Measurements from ENCODE around the gene GLT6D1. TPM values are rescaled to one million over a fixed set of nuclear protein-coding genes. Genes with fewer than 3 reads are reported as not detected.

The GLT6D1 gene
- total RNA-seq, 2 experiments from 2014 or later: not detected

- Mint-ChIP-seq H3K4me1 (ENCODE audit: low read depth) (no peaks in the 10 kb centered on the region), H3K27me3 (peaks cover 12% of the 10 kb centered on the region), H3K9me3 (peaks cover 2% of the 10 kb centered on the region), H3K27ac (no peak overlapping the region), H3K4me3 (no peak overlapping the region), H3K36me3 (no peaks in the 10 kb centered on the region)
- intact Hi-C loops (cut with micrococcal nuclease): no loop called here
- ChIA-PET CTCF (no interaction called here), POLR2A (no interaction called here)
- no peak for DNase-seq
Observed at GRCh38 chr9:135591506-135592330, 47.6 kb downstream of the GLT6D1 start.

- DNase-seq: no peak
- Mint-ChIP-seq H3K36me3 (no peaks in the 10 kb centered on the region), H3K27me3 (peaks cover 8% of the 10 kb centered on the region), H3K27ac (no peak overlapping the region), H3K9me3 (peaks cover 2% of the 10 kb centered on the region), H3K4me1 (ENCODE audit: low read depth) (no peaks in the 10 kb centered on the region), H3K4me3 (no peak overlapping the region)
- ChIA-PET CTCF (interaction anchor here (1.0 kb wide), 1 partner anchor 13 kb away, joined by 3 read pairs; no protein-coding TSS in a partner anchor), POLR2A (no interaction called here)
- intact Hi-C loops (cut with micrococcal nuclease): no loop called here
Observed at GRCh38 chr9:135590486-135591079, 48.8 kb downstream of the GLT6D1 start.

- peaks cover 8% of the 10 kb centered on the region for H3K27me3 Mint-ChIP-seq
- DNase-seq: no peak
- peaks cover under 1% of the 10 kb centered on the region for H3K9me3 Mint-ChIP-seq
- no peak overlapping the region for H3K4me3 Mint-ChIP-seq
- no peak overlapping the region for H3K27ac Mint-ChIP-seq
- no peaks in the 10 kb centered on the region for H3K36me3 Mint-ChIP-seq
- ChIA-PET POLR2A (no interaction called here), CTCF (interaction anchor here (1.0 kb wide), 1 partner anchor 14 kb away, joined by 3 read pairs; no protein-coding TSS in a partner anchor)
- intact Hi-C loops (cut with micrococcal nuclease): no loop called here
- no peaks in the 10 kb centered on the region for H3K4me1 Mint-ChIP-seq (ENCODE audit: low read depth)
Observed at GRCh38 chr9:135589596-135590485, 49.5 kb downstream of the GLT6D1 start.

- POLR2A ChIA-PET: no interaction called here
- no peak overlapping the region for H3K27ac Mint-ChIP-seq
- H3K4me3 Mint-ChIP-seq: no peak overlapping the region
- H3K27me3 Mint-ChIP-seq: peaks cover 8% of the 10 kb centered on the region
- no peaks in the 10 kb centered on the region for H3K9me3 Mint-ChIP-seq
- intact Hi-C loops (cut with micrococcal nuclease): no loop called here
- no peak for DNase-seq
- H3K36me3 Mint-ChIP-seq: no peaks in the 10 kb centered on the region
- no peaks in the 10 kb centered on the region for H3K4me1 Mint-ChIP-seq (ENCODE audit: low read depth)
- CTCF ChIA-PET: no interaction called here
Observed at GRCh38 chr9:135588886-135589595, 50.3 kb downstream of the GLT6D1 start.

GRCh38 chr9:135588371-135588770, 51.0 kb downstream of the GLT6D1 start:
- Mint-ChIP-seq H3K4me1 (ENCODE audit: low read depth) (no peaks in the 10 kb centered on the region), H3K9me3 (no peaks in the 10 kb centered on the region), H3K27me3 (peaks cover 7% of the 10 kb centered on the region), H3K36me3 (no peaks in the 10 kb centered on the region), H3K27ac (no peak overlapping the region), H3K4me3 (no peak overlapping the region)
- intact Hi-C loops (cut with micrococcal nuclease): no loop called here
- ChIA-PET POLR2A (no interaction called here), CTCF (no interaction called here)
- no peak for DNase-seq

- POLR2A ChIA-PET: no interaction called here
- CTCF ChIA-PET: no interaction called here
- DNase-seq: no peak
- peaks cover 6% of the 10 kb centered on the region for H3K27me3 Mint-ChIP-seq
- H3K4me3 Mint-ChIP-seq: no peak overlapping the region
- H3K4me1 Mint-ChIP-seq (ENCODE audit: low read depth): no peaks in the 10 kb centered on the region
- intact Hi-C loops (cut with micrococcal nuclease): no loop called here
- H3K9me3 Mint-ChIP-seq: no peaks in the 10 kb centered on the region
- no peaks in the 10 kb centered on the region for H3K36me3 Mint-ChIP-seq
- H3K27ac Mint-ChIP-seq: no peak overlapping the region
Observed at GRCh38 chr9:135587658-135588057, 51.7 kb downstream of the GLT6D1 start.

- H3K9me3 Mint-ChIP-seq: no peaks in the 10 kb centered on the region
- no peaks in the 10 kb centered on the region for H3K4me1 Mint-ChIP-seq (ENCODE audit: low read depth)
- intact Hi-C loops (cut with micrococcal nuclease): no loop called here
- ChIA-PET POLR2A (no interaction called here), CTCF (interaction anchor here (0.6 kb wide), 1 partner anchor 16 kb away, joined by 4 read pairs; no protein-coding TSS in a partner anchor)
- H3K27ac Mint-ChIP-seq: no peak overlapping the region
- no peak overlapping the region for H3K4me3 Mint-ChIP-seq
- no peak for DNase-seq
- peaks cover 6% of the 10 kb centered on the region for H3K27me3 Mint-ChIP-seq
- H3K36me3 Mint-ChIP-seq: no peaks in the 10 kb centered on the region
Observed at GRCh38 chr9:135586601-135587109, 52.7 kb downstream of the GLT6D1 start.

GRCh38 chr9:135584934-135585333, 54.4 kb downstream of the GLT6D1 start:
- DNase-seq: no peak
- Mint-ChIP-seq H3K4me3 (no peak overlapping the region), H3K27me3 (no peaks in the 10 kb centered on the region), H3K4me1 (ENCODE audit: low read depth) (no peaks in the 10 kb centered on the region), H3K9me3 (no peaks in the 10 kb centered on the region), H3K27ac (no peak overlapping the region), H3K36me3 (no peaks in the 10 kb centered on the region)
- intact Hi-C loops (cut with micrococcal nuclease): no loop called here
- ChIA-PET CTCF (no interaction called here), POLR2A (no interaction called here)

GRCh38 chr9:135584371-135584770, 55.0 kb downstream of the GLT6D1 start:
- no peaks in the 10 kb centered on the region for H3K9me3 Mint-ChIP-seq
- intact Hi-C loops (cut with micrococcal nuclease): no loop called here
- no peak for DNase-seq

GRCh38 chr9:135583688-135584011, 55.7 kb downstream of the GLT6D1 start:
- Mint-ChIP-seq H3K27ac (no peak overlapping the region), H3K4me3 (no peak overlapping the region), H3K27me3 (no peaks in the 10 kb centered on the region), H3K4me1 (ENCODE audit: low read depth) (no peaks in the 10 kb centered on the region), H3K9me3 (no peaks in the 10 kb centered on the region), H3K36me3 (no peaks in the 10 kb centered on the region)
- ChIA-PET POLR2A (no interaction called here), CTCF (no interaction called here)
- intact Hi-C loops (cut with micrococcal nuclease): no loop called here
- DNase-seq: no peak

More at GRCh38 chr9:135584371-135584770, 55.0 kb downstream of the GLT6D1 start:
- Mint-ChIP-seq H3K27ac (no peak overlapping the region), H3K36me3 (no peaks in the 10 kb centered on the region), H3K27me3 (no peaks in the 10 kb centered on the region), H3K4me1 (ENCODE audit: low read depth) (no peaks in the 10 kb centered on the region), H3K4me3 (no peak overlapping the region)
- ChIA-PET POLR2A (no interaction called here), CTCF (no interaction called here)

GRCh38 chr9:135582966-135583687, 56.2 kb downstream of the GLT6D1 start:
- CTCF ChIA-PET: no interaction called here

More at GRCh38 chr9:135582966-135583687, 56.2 kb downstream of the GLT6D1 start:
- DNase-seq: no peak
- H3K27me3 Mint-ChIP-seq: no peaks in the 10 kb centered on the region
- POLR2A ChIA-PET: no interaction called here
- no peaks in the 10 kb centered on the region for H3K9me3 Mint-ChIP-seq
- no peak overlapping the region for H3K27ac Mint-ChIP-seq
- no peaks in the 10 kb centered on the region for H3K36me3 Mint-ChIP-seq
- no peak overlapping the region for H3K4me3 Mint-ChIP-seq
- H3K4me1 Mint-ChIP-seq (ENCODE audit: low read depth): no peaks in the 10 kb centered on the region
- intact Hi-C loops (cut with micrococcal nuclease): no loop called here

Measured in activated CD4-positive, alpha-beta memory T cell treated with anti-CD3 and anti-CD28 coated beads for 36 hours (primary cell).